Left lobe of liver (tissue), 2 donors: Measurements from ENCODE around the gene EXOC4. TPM values are rescaled to one million over a fixed set of nuclear protein-coding genes. Genes with fewer than 3 reads are reported as not detected.
A peak's percentile ranks its signal among the peaks of the same experiment; 100 is the strongest.

Experiments
- ATAC-seq: fragments of 200-7000 bp; cut with Tn5 transposase; one replicate; pipeline ENCODE4 v1.9.1; 2020; ENCODE audit warnings: mild to moderate bottlenecking, moderate library complexity
- DNase-seq: peaks from one replicate; pipeline ENCODE4 v3.0.0-alpha.2; 2020; ENCODE audit warnings: low spot score
- total RNA-seq: library from RNA; stranded (reverse); gene quantifications from one replicate; pipeline ENCODE4 v1.2.1, GENCODE V29; 2021
- donor health status: DM: no; HTN: no; CAD: no; lungs with moderate emphysema.
- donor health status: DM: no; HTN: yes; CAD: no.

EXOC4 gene
- total RNA-seq, 1 donor from 2014 or later: 23.1 TPM

GRCh38 chr7:133945497-133945896, 692.6 kb downstream of the EXOC4 start:
- DNase-seq: no peak
- ATAC-seq: no peak

GRCh38 chr7:133947458-133948254, 694.8 kb downstream of the EXOC4 start:
- DNase-seq (no peak), ATAC-seq (no peak)

GRCh38 chr7:133948588-133948987, 695.7 kb downstream of the EXOC4 start:
- ATAC-seq (no peak), DNase-seq (no peak)

- DNase-seq: no peak
- no peak for ATAC-seq
Measured at GRCh38 chr7:133950855-133951254, 698.0 kb downstream of the EXOC4 start.

GRCh38 chr7:133955208-133955607, 702.3 kb downstream of the EXOC4 start:
- DNase-seq (no peak), ATAC-seq (no peak)

GRCh38 chr7:133957845-133958244, 705.0 kb downstream of the EXOC4 start:
- ATAC-seq (no peak), DNase-seq (no peak)

GRCh38 chr7:133958822-133959221, 705.9 kb downstream of the EXOC4 start:
- no peak for DNase-seq
- ATAC-seq: no peak

GRCh38 chr7:133959505-133959904, 706.6 kb downstream of the EXOC4 start:
- ATAC-seq (no peak), DNase-seq (no peak)

- no peak for DNase-seq
- ATAC-seq: no peak
Measured at GRCh38 chr7:133961724-133962123, 708.8 kb downstream of the EXOC4 start.

GRCh38 chr7:133962646-133963045, 709.8 kb downstream of the EXOC4 start:
- ATAC-seq (no peak), DNase-seq (no peak)

- ATAC-seq (no peak), DNase-seq (no peak)
Measured at GRCh38 chr7:133963629-133964028, 710.8 kb downstream of the EXOC4 start.

GRCh38 chr7:133971625-133972024, 718.7 kb downstream of the EXOC4 start:
- DNase-seq: no peak
- ATAC-seq: no peak

GRCh38 chr7:133973710-133974109, 720.8 kb downstream of the EXOC4 start:
- DNase-seq (no peak), ATAC-seq (no peak)

GRCh38 chr7:133975130-133975529, 722.3 kb downstream of the EXOC4 start:
- no peak for DNase-seq

GRCh38 chr7:133976140-133976539, 723.3 kb downstream of the EXOC4 start:
- ATAC-seq: no peak
- DNase-seq: no peak

More at GRCh38 chr7:133975130-133975529, 722.3 kb downstream of the EXOC4 start:
- no peak for ATAC-seq

- DNase-seq (no peak), ATAC-seq (peak; percentile 54)
Measured at GRCh38 chr7:133977409-133978274, 724.8 kb downstream of the EXOC4 start.

- DNase-seq (no peak), ATAC-seq (no peak)
Measured at GRCh38 chr7:133978502-133979295, 725.8 kb downstream of the EXOC4 start.

GRCh38 chr7:133980804-133981203, 727.9 kb downstream of the EXOC4 start:
- ATAC-seq: no peak
- no peak for DNase-seq

- no peak for ATAC-seq
- DNase-seq: no peak
Measured at GRCh38 chr7:133983685-133984419, 731.0 kb downstream of the EXOC4 start.

GRCh38 chr7:133985300-133985699, 732.4 kb downstream of the EXOC4 start:
- DNase-seq (no peak), ATAC-seq (no peak)
